HCT116 (cell line): ENCODE results near the gene ACBD6. TPM values are rescaled to one million over a fixed set of nuclear protein-coding genes. Genes with fewer than 3 reads are reported as not detected.
A peak's percentile ranks its signal among the peaks of the same experiment; 100 is the strongest.

Experiments
- ATAC-seq: fragments of 200-7000 bp; cut with Tn5 transposase; 2 replicates; pipeline ENCODE4 v1.9.1; 2020; ENCODE audit warnings: mild to moderate bottlenecking, moderate library complexity
- BruUV-seq: library from RNA; stranded (reverse); fragments of 400-500 nt; replicated peaks from 2 replicates; lab custom pipeline; 2021; lab: Mats Ljungman, UMichigan
- CTCF ChIA-PET: fragments of 300-600 bp; sonication (Branson Sonifier 250); formaldehyde crosslinking; loops from one replicate; lab custom pipeline; 2021; ENCODE audit warnings: antibody characterized with exemption; lab: Charles Lee
- POLR2A ChIA-PET: fragments of 300-600, 350-600 bp; sonication (Branson Sonifier 250); formaldehyde crosslinking; loops from one replicate; lab custom pipeline; 2021; ENCODE audit warnings: antibody characterized with exemption; lab: Charles Lee
- RAD21 ChIA-PET, 2 experiments: fragments of 300-600 bp; sonication (Branson Sonifier 250); formaldehyde crosslinking; loops; one replicate each; lab custom pipeline; 2023; ENCODE audit warnings: low total read pairs in 2 of 2; ENCODE audit not compliant: uncharacterized antibody in 2 of 2, unreplicated experiment in 2 of 2, low non-redundant PET in 1 of 2; lab: Charles Lee
- DNase-seq: peaks from one replicate; pipeline ENCODE4 v3.0.0-alpha.2; 2010; ENCODE audit warnings: low read depth, low spot score
- H2AFZ ChIP-seq: fragments of 200-600 bp; shearing (Covaris generic), sonication (generic); 2 replicates; pipeline ENCODE4 v1.6.1; 2017; ENCODE audit warnings: low read depth, mixed run types, mixed read lengths, antibody characterized with exemption, low read length; ENCODE audit not compliant: poor library complexity, severe bottlenecking
- H3K27ac ChIP-seq: 2 replicates; pipeline ENCODE4 v1.5.1; 2012; ENCODE audit warnings: low read depth, low read length
- H3K27me3 ChIP-seq: fragments of 200-600 bp; sonication (generic); 2 replicates; pipeline ENCODE4 v1.6.1; 2016; ENCODE audit warnings: mixed run types, low read length, mixed read lengths; ENCODE audit not compliant: insufficient read depth
- H3K36me3 ChIP-seq, 2 experiments: fragments of 200-500 bp in 1 of 2; fragments of 200-600 bp in 1 of 2; sonication (Bioruptor generic) in 1 of 2; sonication (generic) in 1 of 2; 2 replicates each; pipeline versions ENCODE4 v1.5.1 to v1.6.1; 2014 to 2016; ENCODE audit warnings: low read length in 2 of 2, inconsistent platforms in 1 of 2, mixed read lengths in 1 of 2, mixed run types in 1 of 2; ENCODE audit not compliant: insufficient read depth in 2 of 2, control insufficient read depth in 1 of 2
- H3K4me1 ChIP-seq, 2 experiments: fragments of 200-600 bp in 1 of 2; sonication (generic) in 1 of 2; 2 replicates each; pipeline versions ENCODE4 v1.5.1 to v1.6.1; 2012 to 2017; ENCODE audit warnings: low read length in 2 of 2, inconsistent platforms in 1 of 2, mild to moderate bottlenecking in 1 of 2, mixed read lengths in 1 of 2, mixed run types in 1 of 2, moderate library complexity in 1 of 2; ENCODE audit not compliant: insufficient read depth in 2 of 2, control insufficient read depth in 1 of 2
- H3K4me2 ChIP-seq: fragments of 200-600 bp; sonication (generic); 2 replicates; pipeline ENCODE4 v1.6.1; 2017; ENCODE audit warnings: mixed run types, low read length, mixed read lengths
- H3K4me3 ChIP-seq, 2 experiments: fragments of 200-600 bp in 1 of 2; sonication (generic) in 1 of 2; replicated peaks in 1 of 2; 2 replicates each; pipeline ENCODE4 v1.5.1; 2011 to 2016; ENCODE audit warnings: low read length in 2 of 2, control low read depth in 1 of 2, low read depth in 1 of 2, mild to moderate bottlenecking in 1 of 2, mixed read lengths in 1 of 2, mixed run types in 1 of 2
- H3K79me2 ChIP-seq: fragments of 200-600 bp; sonication (generic); 2 replicates; pipeline ENCODE4 v1.6.1; 2017; ENCODE audit warnings: mild to moderate bottlenecking, mixed run types, low read length, moderate library complexity, mixed read lengths; ENCODE audit not compliant: insufficient read depth
- H3K9ac ChIP-seq: fragments of 200-600 bp; sonication (generic); 2 replicates; pipeline ENCODE4 v1.6.1; 2016; ENCODE audit warnings: low read length, mixed read lengths
- H3K9me2 ChIP-seq: fragments of 200-600 bp; sonication (generic), shearing (Covaris generic); 2 replicates; pipeline ENCODE4 v1.6.1; 2017; ENCODE audit warnings: mixed run types, mild to moderate bottlenecking, moderate library complexity; ENCODE audit not compliant: insufficient read depth
- H3K9me3 ChIP-seq, 2 experiments: fragments of 200-500 bp in 1 of 2; fragments of 200-600 bp in 1 of 2; sonication (Bioruptor generic) in 1 of 2; sonication (generic) in 1 of 2; 2 replicates each; pipeline ENCODE4 v1.6.1; 2014 to 2017; ENCODE audit warnings: low read length in 2 of 2, mixed read lengths in 2 of 2, inconsistent platforms in 1 of 2, low read depth in 1 of 2, mild to moderate bottlenecking in 1 of 2, mixed run types in 1 of 2, moderate library complexity in 1 of 2; ENCODE audit not compliant: control insufficient read depth in 1 of 2, insufficient read depth in 1 of 2
- H4K20me1 ChIP-seq: fragments of 200-600 bp; sonication (generic), shearing (Covaris generic); 2 replicates; pipeline ENCODE4 v1.6.1; 2017; ENCODE audit warnings: mixed run types, mild to moderate bottlenecking, moderate library complexity; ENCODE audit not compliant: insufficient read depth
- CBX3 ChIP-seq: IDR thresholded peaks from 2 replicates; pipeline ENCODE4 v1.6.1; 2012; ENCODE audit warnings: low read depth
- CEBPB ChIP-seq: IDR thresholded peaks from 2 replicates; pipeline ENCODE4 v1.6.1; 2012; ENCODE audit warnings: low read depth
- CTCF ChIP-seq, 3 experiments: fragments of 200-600 bp in 1 of 3; sonication (generic) in 1 of 3; IDR thresholded peaks in 2 of 3; conservative IDR thresholded peaks in 1 of 3; 2 replicates each; pipeline ENCODE4 v1.5.1; 2012 to 2017; ENCODE audit warnings: low read depth in 2 of 3, low read length in 2 of 3, antibody characterized with exemption in 1 of 3, borderline replicate concordance in 1 of 3, control low read depth in 1 of 3, mild to moderate bottlenecking in 1 of 3, mixed read lengths in 1 of 3, mixed run types in 1 of 3, moderate library complexity in 1 of 3; ENCODE audit not compliant: insufficient read depth in 1 of 3
- EZH2 ChIP-seq: fragments of 200-600 bp; sonication (generic); IDR thresholded peaks from 2 replicates; pipeline ENCODE4 v1.6.1; 2017; ENCODE audit warnings: antibody characterized with exemption, mixed run types
- EZH2phosphoT487 ChIP-seq: fragments of 200-600 bp; IDR thresholded peaks from 2 replicates; pipeline ENCODE4 v1.6.1; 2018; ENCODE audit warnings: antibody characterized with exemption, borderline replicate concordance
- JUND ChIP-seq: IDR thresholded peaks from 2 replicates; pipeline ENCODE4 v1.6.1; 2012
- MAX ChIP-seq: IDR thresholded peaks from 2 replicates; pipeline ENCODE4 v1.6.1; 2012
- RAD21 ChIP-seq: IDR thresholded peaks from 2 replicates; pipeline ENCODE4 v1.6.1; 2012; ENCODE audit warnings: low read depth, mild to moderate bottlenecking
- SIN3A ChIP-seq: IDR thresholded peaks from 2 replicates; pipeline ENCODE4 v1.6.1; 2012; ENCODE audit warnings: low read depth
- SRF ChIP-seq: IDR thresholded peaks from 2 replicates; pipeline ENCODE4 v1.6.1; 2012; ENCODE audit warnings: low read depth
- YY1 ChIP-seq: IDR thresholded peaks from 2 replicates; pipeline ENCODE4 v1.6.1; 2011; ENCODE audit warnings: low read length, low read depth, moderate library complexity, mild to moderate bottlenecking; ENCODE audit not compliant: insufficient replicate concordance; ENCODE audit errors: extremely low read depth
- ZNF274 ChIP-seq: fragments of 200-500 bp; sonication (Bioruptor generic); IDR thresholded peaks from 2 replicates; pipeline ENCODE4 v1.6.1; 2014; ENCODE audit warnings: mild to moderate bottlenecking, low read depth, low read length, inconsistent platforms
- intact Hi-C: fragments of 100-400 bp; cut with micrococcal nuclease; formaldehyde crosslinking; loops from 2 replicates; pipeline ENCODE4 v1.10.0; 2022
- total RNA-seq: library from RNA; stranded (reverse); gene quantifications from one replicate; pipeline ENCODE4 v1.2.1, GENCODE V29; 2021; ENCODE audit not compliant: unreplicated experiment
- TF ChIP-seq, protein P1 (sequence below): IDR thresholded peaks from 2 replicates; pipeline ENCODE4 v1.6.1; 2012; ENCODE audit warnings: low read depth
- TF ChIP-seq, protein P2 (sequence below): IDR thresholded peaks from 2 replicates; pipeline ENCODE4 v1.6.1; 2012

Gene ACBD6
- total RNA-seq, 1 experiment from 2014 or later: 43.2 TPM

GRCh38 chr1:180248731-180249681 lies 253.4 kb downstream of the ACBD6 start:
- peak; percentile 81 for ATAC-seq
- H3K4me2 ChIP-seq: no peak overlapping the region
- no peaks in the 10 kb centered on the region for H3K9me3 ChIP-seq
- H4K20me1 ChIP-seq: no peaks in the 10 kb centered on the region
- CTCF ChIA-PET: interaction anchor here (0.9 to 1.2 kb wide), 3 partner anchors 9 to 61 kb away, joined by 3 read pairs; no protein-coding TSS in a partner anchor
- no peaks in the 10 kb centered on the region for H3K9me2 ChIP-seq
- no TSS peak for BruUV-seq
- POLR2A ChIA-PET: no interaction called here
- DNase-seq: no peak
- H3K4me1 ChIP-seq: peaks cover 0 to 4% of the 10 kb centered on the region in 2 experiments; a peak in 1 of 4 replicates
- intact Hi-C loops: no loop called here
- RAD21 ChIA-PET: interaction anchor here in 1 of 2 experiments (1.3 kb wide), 1 partner anchor 61 kb away, joined by 3 read pairs; no protein-coding TSS in a partner anchor
- no peaks in the 10 kb centered on the region for H3K27me3 ChIP-seq
- H3K36me3 ChIP-seq: no peaks in the 10 kb centered on the region
- no peak overlapping the region for H3K9ac ChIP-seq
- TF ChIP-seq EZH2phosphoT487: no peak
- 0 out of 2 replicates have a peak, but pooled peaks have one; percentile 15 for TF ChIP-seq RAD21
- no peak for TF ChIP-seq CBX3
- peak; percentile 14 to 44 (median 35); a peak in 4 of 6 replicates for TF ChIP-seq CTCF (IDR thresholded peaks at IDR 0.05 in 2 of 3, conservative IDR thresholded peaks at IDR 0.05 in 1 of 3; ENCODE audit: borderline replicate concordance in 1 of 3, insufficient read depth in 1 of 3, low read depth in 2 of 3, low read length in 2 of 3)
- TF ChIP-seq YY1: no peak
- no peak for TF ChIP-seq JUND
- no peak for TF ChIP-seq SRF
- no peak for TF ChIP-seq MAX
- TF ChIP-seq, protein P1, sequence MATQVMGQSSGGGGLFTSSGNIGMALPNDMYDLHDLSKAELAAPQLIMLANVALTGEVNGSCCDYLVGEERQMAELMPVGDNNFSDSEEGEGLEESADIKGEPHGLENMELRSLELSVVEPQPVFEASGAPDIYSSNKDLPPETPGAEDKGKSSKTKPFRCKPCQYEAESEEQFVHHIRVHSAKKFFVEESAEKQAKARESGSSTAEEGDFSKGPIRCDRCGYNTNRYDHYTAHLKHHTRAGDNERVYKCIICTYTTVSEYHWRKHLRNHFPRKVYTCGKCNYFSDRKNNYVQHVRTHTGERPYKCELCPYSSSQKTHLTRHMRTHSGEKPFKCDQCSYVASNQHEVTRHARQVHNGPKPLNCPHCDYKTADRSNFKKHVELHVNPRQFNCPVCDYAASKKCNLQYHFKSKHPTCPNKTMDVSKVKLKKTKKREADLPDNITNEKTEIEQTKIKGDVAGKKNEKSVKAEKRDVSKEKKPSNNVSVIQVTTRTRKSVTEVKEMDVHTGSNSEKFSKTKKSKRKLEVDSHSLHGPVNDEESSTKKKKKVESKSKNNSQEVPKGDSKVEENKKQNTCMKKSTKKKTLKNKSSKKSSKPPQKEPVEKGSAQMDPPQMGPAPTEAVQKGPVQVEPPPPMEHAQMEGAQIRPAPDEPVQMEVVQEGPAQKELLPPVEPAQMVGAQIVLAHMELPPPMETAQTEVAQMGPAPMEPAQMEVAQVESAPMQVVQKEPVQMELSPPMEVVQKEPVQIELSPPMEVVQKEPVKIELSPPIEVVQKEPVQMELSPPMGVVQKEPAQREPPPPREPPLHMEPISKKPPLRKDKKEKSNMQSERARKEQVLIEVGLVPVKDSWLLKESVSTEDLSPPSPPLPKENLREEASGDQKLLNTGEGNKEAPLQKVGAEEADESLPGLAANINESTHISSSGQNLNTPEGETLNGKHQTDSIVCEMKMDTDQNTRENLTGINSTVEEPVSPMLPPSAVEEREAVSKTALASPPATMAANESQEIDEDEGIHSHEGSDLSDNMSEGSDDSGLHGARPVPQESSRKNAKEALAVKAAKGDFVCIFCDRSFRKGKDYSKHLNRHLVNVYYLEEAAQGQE: no peak
- no peak for TF ChIP-seq CEBPB
- TF ChIP-seq EZH2: no peak
- TF ChIP-seq, protein P2, sequence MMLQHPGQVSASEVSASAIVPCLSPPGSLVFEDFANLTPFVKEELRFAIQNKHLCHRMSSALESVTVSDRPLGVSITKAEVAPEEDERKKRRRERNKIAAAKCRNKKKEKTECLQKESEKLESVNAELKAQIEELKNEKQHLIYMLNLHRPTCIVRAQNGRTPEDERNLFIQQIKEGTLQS: no peak
- TF ChIP-seq SIN3A: no peak
- TF ChIP-seq ZNF274: no peak
- TF ChIP-seq, all 23 proteins: peak for 2
- no peaks in the 10 kb centered on the region for H3K79me2 ChIP-seq
- H3K27ac ChIP-seq: no peak overlapping the region
- H2AFZ ChIP-seq: no peak overlapping the region
- no peak overlapping the region for H3K4me3 ChIP-seq
